Measurements from ENCODE around the gene AFAP1.
A peak's percentile ranks its signal among the peaks of the same experiment; 100 is the strongest.

AFAP1 gene

DNA sequence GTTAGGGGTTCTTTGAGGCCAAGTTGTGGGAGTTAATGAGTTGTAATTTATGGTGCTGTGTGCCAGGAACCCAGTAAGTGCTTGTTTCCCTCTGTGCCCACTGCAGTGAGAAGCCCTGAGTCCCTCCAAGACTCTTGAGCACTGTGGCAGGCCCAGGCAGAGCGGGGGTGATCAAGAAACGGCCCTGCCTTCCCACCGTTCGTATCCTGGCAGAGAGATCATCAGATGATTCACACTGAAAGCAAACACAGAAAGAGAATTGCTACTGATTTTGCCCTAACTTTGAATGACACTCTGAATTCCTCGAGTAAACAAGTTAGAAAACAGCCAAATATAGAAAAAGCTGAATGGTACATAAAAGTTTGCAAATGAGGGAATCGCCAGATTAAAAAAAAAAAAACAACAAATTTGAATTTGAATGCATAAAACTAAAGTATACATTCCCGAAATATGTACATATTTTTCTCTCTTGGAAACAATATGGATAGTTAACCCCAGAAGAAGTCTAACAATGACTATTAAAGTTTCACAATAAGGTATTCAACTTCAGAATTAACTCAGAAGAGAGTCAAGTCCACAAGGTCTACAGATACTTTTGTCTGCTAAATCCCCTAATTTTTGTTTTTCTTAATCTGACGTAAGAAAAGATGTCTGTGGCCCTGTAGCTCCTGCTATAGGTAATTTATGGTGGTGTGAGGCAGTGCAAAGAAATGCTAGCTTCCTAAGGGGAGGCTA, 71.8 kb downstream of the AFAP1 start:
- H3K27ac ChIP-seq = peak overlapping the region; percentile 75
- TF ChIP-seq, protein P1, sequence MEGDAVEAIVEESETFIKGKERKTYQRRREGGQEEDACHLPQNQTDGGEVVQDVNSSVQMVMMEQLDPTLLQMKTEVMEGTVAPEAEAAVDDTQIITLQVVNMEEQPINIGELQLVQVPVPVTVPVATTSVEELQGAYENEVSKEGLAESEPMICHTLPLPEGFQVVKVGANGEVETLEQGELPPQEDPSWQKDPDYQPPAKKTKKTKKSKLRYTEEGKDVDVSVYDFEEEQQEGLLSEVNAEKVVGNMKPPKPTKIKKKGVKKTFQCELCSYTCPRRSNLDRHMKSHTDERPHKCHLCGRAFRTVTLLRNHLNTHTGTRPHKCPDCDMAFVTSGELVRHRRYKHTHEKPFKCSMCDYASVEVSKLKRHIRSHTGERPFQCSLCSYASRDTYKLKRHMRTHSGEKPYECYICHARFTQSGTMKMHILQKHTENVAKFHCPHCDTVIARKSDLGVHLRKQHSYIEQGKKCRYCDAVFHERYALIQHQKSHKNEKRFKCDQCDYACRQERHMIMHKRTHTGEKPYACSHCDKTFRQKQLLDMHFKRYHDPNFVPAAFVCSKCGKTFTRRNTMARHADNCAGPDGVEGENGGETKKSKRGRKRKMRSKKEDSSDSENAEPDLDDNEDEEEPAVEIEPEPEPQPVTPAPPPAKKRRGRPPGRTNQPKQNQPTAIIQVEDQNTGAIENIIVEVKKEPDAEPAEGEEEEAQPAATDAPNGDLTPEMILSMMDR (conservative IDR thresholded peaks at IDR 0.05; ENCODE audit: low read depth) = no peak
- no peak for DNase-seq (ENCODE audit: low spot score)
- ChIA-PET CTCF (no interaction called here), POLR2A (ENCODE audit: low non-redundant PET) (no interaction called here)

DNA sequence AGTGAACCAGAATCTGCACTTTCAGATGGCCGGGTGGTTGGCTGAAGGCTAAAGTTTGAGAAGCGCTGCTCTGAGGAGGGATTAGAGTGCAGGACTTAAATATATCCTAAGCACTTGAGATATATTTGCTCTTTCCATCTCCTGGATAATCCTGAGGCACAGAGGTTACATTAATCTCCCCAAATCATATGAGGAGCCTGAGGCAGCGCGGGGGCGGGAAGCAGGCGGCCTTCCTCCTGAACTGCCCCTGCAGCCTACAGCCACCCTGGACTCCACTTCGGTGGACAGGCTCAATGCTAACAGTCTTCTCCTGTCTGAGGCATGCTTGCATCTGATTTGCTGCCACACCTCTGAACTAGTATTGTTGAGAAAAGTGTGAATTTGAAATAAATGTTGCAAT, 72.5 kb downstream of the AFAP1 start:
- CTCF ChIA-PET = no interaction called here
- no peak for DNase-seq (ENCODE audit: low spot score)
- POLR2A ChIA-PET (ENCODE audit: low non-redundant PET) = no interaction called here
- peak overlapping the region; percentile 75 for H3K27ac ChIP-seq
- TF ChIP-seq, protein P1 (conservative IDR thresholded peaks at IDR 0.05; ENCODE audit: low read depth) = no peak

DNA sequence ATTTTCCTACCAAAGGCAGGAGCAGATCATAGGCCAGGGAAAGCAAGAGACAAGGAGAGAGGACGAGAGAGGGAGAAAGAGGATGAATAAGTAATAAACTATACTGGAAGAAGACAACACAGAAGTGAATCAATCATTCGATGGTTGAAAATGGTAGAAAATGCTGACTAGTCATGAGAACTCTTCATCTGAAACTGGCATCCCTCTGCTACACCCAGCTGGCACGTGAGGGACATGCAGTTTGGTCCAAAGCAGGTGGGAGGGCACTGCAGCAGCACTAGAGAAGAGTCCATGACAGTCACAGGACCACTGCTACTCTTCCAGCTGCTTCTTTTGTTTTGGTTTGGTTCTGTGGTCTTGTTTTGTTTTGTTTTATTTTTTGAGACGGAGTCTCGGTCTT, 74.1 kb downstream of the AFAP1 start:
- TF ChIP-seq, protein P1 (conservative IDR thresholded peaks at IDR 0.05; ENCODE audit: low read depth) = no peak
- 0 out of 2 replicates have a peak overlapping the region, but pooled peaks have one; percentile 9 for H3K27ac ChIP-seq
- no peak for DNase-seq (ENCODE audit: low spot score)
- POLR2A ChIA-PET (ENCODE audit: low non-redundant PET) = no interaction called here
- CTCF ChIA-PET = no interaction called here

DNA sequence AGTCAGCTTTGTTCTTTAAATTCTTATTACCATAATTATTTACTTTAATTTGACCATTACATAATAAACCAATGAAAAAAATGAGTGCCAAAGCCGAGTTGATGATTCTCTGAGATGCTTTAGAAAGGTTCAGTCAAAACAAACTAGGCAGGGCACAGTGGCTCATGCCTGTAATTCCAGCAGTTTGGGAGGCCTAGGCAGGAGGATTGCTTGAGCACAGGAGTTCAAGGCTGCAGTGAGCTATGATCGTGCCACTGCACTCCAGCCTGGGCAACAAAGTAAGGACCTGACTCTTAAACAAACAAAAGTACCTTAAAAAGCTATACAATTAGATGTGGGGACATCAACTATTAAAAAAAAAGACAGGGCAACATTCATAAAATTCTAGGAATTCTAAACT, 75.0 kb downstream of the AFAP1 start:
- H3K27ac ChIP-seq = no peak overlapping the region
- POLR2A ChIA-PET (ENCODE audit: low non-redundant PET) = no interaction called here
- TF ChIP-seq, protein P1 (conservative IDR thresholded peaks at IDR 0.05; ENCODE audit: low read depth) = no peak
- no peak for DNase-seq (ENCODE audit: low spot score)
- CTCF ChIA-PET = no interaction called here

DNA sequence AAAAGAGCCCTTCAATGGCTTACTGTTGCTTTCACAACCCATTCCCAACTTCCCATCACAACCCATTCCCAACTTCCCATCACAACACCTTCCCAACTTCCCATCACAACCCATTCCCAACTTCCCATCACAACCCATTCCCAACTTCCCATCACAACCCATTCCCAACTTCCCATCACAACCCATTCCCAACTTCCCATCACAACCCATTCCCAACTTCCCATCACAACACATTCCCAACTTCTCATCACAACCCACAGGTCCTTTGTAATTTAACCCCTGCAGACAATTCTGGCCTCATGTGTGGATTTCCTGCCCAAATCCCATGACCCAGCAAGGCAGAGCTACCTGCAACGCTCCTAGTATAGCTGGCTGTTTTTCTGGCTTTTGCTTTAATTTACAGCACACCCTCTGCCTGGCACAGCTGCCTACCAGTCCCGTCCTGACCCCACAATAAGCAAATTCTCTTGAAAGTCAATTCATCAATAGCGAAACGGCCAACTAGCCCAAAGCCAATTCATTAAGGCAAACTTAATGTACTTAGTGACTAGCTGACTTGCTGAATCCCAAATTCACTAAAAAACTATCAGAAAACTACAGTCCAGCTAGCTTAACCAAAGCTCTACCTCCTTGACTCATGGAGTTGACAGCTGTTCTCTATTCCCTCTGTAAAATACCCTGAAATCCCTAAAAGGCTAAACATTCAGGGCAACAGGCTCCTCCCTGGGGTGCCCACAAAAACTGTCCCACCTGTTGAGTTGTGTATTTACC, 75.6 kb downstream of the AFAP1 start:
- no peak for DNase-seq (ENCODE audit: low spot score)
- CTCF ChIA-PET = no interaction called here
- TF ChIP-seq, protein P1 (conservative IDR thresholded peaks at IDR 0.05; ENCODE audit: low read depth) = no peak
- H3K27ac ChIP-seq = no peak overlapping the region
- POLR2A ChIA-PET (ENCODE audit: low non-redundant PET) = no interaction called here

DNA sequence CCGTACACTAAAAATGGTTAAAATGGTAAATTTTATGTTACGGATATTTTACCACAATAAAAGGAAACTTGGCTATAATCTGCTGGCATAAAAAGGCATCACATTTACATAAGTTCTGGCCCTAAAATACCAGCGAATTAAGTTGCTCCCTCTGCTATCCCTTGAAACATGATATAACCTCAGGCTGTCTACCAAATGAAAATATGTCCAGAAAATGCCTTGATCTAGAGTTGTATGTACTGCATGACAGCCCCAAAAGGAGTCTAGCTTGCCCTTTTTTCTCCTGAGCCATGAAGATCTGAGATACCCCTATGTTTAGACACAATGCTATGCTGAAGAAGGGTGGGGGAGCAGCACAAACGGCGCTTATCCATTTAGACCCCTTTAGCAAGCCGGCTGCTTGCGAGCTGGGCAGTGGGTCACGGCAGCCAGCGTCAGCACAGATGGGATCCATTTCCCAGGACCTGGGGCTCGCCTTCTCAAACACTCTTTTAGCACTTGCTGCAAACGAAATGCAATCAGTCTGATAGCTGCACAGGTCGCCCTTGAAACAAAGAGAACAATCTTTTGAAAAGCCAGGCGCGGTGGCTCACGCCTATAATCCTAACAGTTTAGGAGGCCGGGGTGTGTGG, 77.0 kb downstream of the AFAP1 start:
- TF ChIP-seq, protein P1 (conservative IDR thresholded peaks at IDR 0.05; ENCODE audit: low read depth) = no peak
- ChIA-PET CTCF (interaction anchor here (0.6 to 1.0 kb wide), 2 partner anchors 58 kb away, joined by 3 read pairs; no protein-coding TSS in a partner anchor), POLR2A (ENCODE audit: low non-redundant PET) (no interaction called here)

More for the DNA sequence above, 77.0 kb downstream of the AFAP1 start:
- DNase-seq (ENCODE audit: low spot score) = no peak
- H3K27ac ChIP-seq = peak overlapping the region; percentile 77

Measured in RWPE1 (cell line).